ENCODE results near the gene NIBAN1.
"Not testable (repeated sequence)": the region's sequence is repeated elsewhere in the genome, so short reads cannot be mapped to it uniquely, and the experiment has no call there.

The NIBAN1 gene, protein sequence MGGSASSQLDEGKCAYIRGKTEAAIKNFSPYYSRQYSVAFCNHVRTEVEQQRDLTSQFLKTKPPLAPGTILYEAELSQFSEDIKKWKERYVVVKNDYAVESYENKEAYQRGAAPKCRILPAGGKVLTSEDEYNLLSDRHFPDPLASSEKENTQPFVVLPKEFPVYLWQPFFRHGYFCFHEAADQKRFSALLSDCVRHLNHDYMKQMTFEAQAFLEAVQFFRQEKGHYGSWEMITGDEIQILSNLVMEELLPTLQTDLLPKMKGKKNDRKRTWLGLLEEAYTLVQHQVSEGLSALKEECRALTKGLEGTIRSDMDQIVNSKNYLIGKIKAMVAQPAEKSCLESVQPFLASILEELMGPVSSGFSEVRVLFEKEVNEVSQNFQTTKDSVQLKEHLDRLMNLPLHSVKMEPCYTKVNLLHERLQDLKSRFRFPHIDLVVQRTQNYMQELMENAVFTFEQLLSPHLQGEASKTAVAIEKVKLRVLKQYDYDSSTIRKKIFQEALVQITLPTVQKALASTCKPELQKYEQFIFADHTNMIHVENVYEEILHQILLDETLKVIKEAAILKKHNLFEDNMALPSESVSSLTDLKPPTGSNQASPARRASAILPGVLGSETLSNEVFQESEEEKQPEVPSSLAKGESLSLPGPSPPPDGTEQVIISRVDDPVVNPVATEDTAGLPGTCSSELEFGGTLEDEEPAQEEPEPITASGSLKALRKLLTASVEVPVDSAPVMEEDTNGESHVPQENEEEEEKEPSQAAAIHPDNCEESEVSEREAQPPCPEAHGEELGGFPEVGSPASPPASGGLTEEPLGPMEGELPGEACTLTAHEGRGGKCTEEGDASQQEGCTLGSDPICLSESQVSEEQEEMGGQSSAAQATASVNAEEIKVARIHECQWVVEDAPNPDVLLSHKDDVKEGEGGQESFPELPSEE

GRCh38 chr1:184974056-184974836, at the start of gene NIBAN1:
TSS of gene NIBAN1 (minus strand) at chr1:184974508. CDS start at chr1:184974356, 152 bp downstream.
- DNase-seq, result peak; percentile 68

DNA sequence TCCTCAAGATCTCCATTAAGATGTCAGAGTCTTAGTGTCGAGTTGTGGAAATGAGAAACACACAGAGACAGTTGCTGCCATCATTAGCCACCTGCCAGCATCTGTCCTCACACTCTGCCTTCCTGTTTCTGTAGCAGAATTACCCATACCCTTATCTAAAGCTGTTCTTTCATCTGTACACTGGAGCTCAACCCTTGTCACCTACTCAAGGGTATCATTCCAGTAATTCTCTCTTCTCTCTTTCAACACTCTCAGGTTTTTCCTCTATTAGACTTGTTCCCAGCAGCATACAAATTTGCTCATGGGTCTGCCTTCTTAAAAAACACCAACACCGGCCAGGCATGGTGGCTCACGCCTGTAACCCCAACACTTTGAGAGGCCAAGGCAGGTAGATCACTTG, 43.7 kb upstream of the NIBAN1 start:
- DNase-seq, result no peak

DNA sequence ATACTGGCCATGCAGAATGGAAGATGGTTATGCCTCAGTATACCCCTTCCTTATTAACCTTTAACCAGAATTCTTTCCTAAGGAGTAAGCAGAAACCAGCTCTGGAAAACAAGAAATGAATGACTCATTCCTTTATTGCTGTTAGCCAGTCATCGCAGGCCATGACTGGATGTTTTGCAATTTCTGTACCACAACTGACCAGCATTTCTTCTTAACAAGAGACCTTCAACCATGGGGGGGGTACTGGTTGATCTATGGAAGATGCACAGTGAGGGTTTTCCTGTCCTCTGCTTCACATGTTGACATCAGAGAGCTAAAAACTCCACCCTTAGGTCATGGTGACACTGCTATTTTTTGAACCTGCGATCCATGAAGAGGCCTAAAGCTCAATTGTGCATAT, 43.0 kb upstream of the NIBAN1 start:
- DNase-seq, result no peak

DNA sequence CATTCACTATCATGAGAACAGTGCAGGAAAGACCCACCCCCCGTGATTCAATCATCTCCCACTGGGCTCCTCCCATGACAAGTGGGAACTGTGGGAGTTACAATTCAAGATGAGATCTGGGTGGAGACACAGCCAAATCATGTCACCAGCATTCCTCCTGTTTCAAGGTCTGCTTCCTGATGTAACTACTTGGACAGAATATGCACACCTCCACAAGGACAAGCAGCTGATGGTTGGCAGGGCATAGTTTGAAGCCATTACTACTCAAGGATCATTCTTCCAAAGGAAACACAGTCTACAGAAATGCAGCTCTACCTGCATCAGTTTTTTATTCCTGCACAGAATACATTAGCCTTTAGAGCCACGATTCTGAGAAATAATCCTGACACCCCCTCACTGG, 42.6 kb upstream of the NIBAN1 start:
- DNase-seq, result no peak

- no peak for DNase-seq
Observed at GRCh38 chr1:185015631-185016030, 41.3 kb upstream of the NIBAN1 start.

- DNase-seq, result no peak
Observed at GRCh38 chr1:185014941-185015340, 40.6 kb upstream of the NIBAN1 start.

- no peak for DNase-seq
Observed at GRCh38 chr1:185010361-185010760, 36.1 kb upstream of the NIBAN1 start.

DNA sequence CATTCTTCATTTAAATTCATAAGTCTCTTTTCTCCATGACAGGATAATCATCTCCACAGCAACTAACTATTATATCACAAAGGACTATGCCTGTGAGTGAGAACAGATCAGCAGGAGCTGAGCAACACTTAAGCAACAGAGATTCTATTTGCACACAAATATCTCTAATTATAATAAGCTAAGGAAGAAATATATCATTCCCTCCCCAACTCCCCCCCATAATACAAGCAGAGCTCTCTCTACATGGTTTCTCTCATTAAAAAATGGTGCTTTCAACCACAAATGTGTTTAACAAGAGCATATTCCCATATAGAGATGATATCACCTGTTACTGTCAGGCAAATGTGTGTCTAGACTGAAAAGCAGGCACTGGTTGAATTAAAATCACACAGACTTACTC, 34.5 kb upstream of the NIBAN1 start:
- no peak for DNase-seq

DNA sequence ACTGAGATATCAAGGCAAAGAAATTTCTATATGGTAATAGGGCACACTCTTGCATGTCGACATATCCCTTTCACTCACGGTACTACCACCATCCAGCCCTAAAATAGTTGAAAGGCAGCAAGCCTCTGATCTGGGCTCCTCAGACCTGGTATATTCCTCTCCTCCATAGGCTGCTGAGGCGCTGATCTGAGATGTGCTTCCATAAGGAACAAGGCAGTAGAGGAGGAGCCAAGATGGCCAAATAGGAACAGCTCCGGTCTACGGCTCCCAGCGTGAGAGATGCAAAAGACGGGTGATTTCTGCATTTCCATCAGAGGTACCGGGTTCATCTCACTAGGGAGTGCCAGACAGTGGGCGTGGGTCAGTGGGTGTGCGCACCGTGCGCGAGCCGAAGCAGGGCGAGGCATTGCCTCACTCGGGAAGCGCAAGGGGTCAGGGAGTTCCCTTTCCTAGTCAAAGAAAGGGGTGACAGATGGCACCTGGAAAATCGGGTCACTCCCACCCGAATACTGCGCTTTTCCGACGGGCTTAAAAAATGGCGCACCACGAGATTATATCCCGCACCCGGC, 27.1 kb upstream of the NIBAN1 start:
- DNase-seq, result not testable (repeated sequence)

GRCh38 chr1:184999974-185000373, 25.7 kb upstream of the NIBAN1 start:
- DNase-seq, result not testable (repeated sequence)

DNA sequence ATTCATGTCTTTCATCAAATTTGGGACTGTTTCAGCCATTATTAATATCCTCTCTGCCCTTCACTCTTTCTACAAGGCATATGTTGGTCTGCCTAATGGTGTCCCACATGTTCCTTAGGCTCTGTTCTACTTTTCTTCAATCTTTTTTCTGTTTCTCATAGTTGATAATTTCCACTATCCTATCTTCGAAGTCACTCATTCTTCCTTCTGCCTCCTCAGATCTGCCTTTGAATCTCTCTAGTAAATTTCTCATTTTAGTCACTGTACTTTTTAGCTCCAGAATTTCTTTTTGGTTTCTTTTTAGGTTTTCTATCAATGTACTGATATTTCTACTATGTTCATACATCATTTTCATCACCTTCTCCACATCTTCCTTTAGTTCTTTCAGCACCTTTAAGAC, 20.0 kb upstream of the NIBAN1 start:
- no peak for DNase-seq

DNA sequence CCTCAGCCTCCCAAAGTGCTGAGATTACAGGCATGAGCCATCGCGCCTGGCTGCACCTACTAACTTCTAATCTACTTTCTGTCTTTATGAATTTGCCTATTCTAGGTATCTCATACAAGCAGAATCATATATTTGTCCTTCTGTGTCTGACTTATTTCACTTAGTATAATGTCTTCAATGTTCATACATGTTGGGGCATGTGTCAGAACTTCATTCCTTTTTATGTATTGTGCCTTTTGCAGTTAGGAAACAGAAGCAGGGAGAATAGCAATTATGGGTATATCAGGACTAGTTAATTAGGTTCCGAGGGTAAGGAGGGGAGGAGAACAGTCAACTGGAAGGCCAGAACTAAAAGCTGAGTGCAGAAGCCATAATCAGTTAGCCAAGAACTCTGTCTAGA, 18.0 kb upstream of the NIBAN1 start:
- no peak for DNase-seq

GRCh38 chr1:184990204-184990603, 15.9 kb upstream of the NIBAN1 start:
- no peak for DNase-seq

- DNase-seq, result no peak
Observed at GRCh38 chr1:184988506-184988905, 14.2 kb upstream of the NIBAN1 start.

- no peak for DNase-seq
Observed at GRCh38 chr1:184987696-184988095, 13.4 kb upstream of the NIBAN1 start.

GRCh38 chr1:184986250-184986649, 11.9 kb upstream of the NIBAN1 start:
- DNase-seq, result no peak

GRCh38 chr1:184982002-184982954, 8.0 kb upstream of the NIBAN1 start:
- DNase-seq, result peak; percentile 79

- DNase-seq, result no peak
Observed at GRCh38 chr1:184980726-184981125, 6.4 kb upstream of the NIBAN1 start.

GRCh38 chr1:184975208-184975870, 1.0 kb upstream of the NIBAN1 start:
- no peak for DNase-seq

DNA sequence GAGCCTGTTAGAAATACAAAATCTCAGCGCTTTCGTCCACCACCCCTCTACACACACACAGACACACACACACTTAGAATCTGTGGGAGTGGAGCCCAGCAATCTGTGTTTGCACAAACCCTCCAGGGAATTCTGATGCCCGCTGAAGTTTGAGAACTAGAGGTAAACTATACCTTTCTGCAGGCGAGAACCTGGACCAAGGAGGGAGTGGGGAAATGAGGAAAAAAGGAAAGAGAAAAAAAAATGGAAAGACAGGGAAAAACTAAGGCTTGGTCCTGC, 468 bp upstream of the NIBAN1 start:
- DNase-seq, result no peak
